ENCODE measurements around the gene ATL2.
"Not testable (repeated sequence)": the region's sequence is repeated elsewhere in the genome, so short reads cannot be mapped to it uniquely, and the experiment has no call there.

ATL2 gene

DNA sequence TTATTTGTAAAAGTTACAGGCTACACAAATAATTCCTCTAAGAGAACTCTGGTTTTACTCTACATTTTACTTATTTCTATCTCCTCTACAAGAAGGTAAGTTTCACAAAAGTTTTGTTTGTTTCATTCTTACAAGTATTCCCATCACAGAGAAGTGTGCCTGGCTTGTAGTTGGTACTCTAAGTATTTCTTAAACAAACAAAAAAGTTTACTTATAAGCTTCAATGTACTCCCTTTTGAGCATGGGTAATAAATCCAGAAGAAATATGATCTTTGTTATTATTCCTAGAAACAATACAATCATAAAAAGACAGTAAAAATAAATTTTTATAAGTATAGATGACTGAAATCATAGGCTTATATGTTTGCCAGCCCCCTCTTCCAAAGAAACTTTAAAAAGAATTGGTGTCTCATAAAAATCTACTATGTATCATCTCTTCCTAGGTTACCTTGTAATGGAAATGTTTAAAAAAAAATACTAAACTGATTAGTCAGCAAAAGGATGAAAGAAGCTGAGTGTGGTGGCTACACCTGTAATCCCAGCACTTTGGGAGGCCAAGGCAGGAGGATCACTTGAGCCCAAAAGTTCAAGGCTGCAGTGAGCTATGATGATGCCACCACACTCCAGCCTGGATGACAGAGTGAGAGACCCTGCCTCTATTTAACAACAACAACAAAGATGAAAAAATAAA, 54.7 kb downstream of the ATL2 start:
- no peak for DNase-seq

- peak; percentile 47 for DNase-seq
Observed at GRCh38 chr2:38319240-38319639, 57.8 kb downstream of the ATL2 start.

DNA sequence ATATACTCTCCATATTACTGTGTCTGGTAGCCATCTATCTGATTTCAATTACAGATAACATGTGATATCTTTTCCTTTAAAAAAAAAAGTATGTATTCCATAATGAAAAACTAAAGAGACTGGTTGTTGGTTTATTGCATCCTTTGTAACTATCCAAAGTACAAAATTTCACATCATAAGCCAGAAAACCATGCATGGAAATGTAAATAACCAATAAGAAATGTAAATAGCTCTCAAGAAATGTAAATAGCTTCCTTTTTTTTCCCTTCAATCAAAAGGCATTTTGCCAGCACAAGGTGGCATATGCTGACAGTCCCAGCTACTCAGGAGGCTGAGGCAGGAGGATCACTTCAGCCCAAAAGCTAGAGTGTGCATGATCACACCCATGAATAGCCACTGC, 59.3 kb downstream of the ATL2 start:
- DNase-seq = no peak

GRCh38 chr2:38315707-38316333, 61.3 kb downstream of the ATL2 start:
- peak; percentile 45 for DNase-seq

- no peak for DNase-seq
Observed at GRCh38 chr2:38308821-38309220, 68.3 kb downstream of the ATL2 start.

GRCh38 chr2:38301969-38302702, 74.9 kb downstream of the ATL2 start:
- DNase-seq = no peak

- DNase-seq = no peak
Observed at GRCh38 chr2:38301340-38301968, 75.6 kb downstream of the ATL2 start.

DNA sequence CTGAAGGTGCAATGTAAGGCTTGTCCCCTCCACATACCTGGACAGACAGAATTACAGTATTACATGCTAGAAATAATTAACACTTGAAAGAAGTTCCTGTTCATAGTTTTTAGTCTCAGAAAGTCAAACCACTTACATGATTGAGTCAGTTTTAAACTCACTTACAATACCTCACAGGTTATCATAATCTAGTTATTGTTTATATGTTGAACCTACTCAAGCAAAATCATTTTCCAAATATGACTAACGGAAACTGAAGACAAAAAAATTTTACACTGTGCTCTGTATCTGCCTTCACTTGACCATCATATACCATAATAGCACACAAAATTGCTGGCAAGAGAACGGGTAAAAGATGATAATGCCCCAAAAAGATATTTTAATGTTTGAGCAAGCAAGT, 78.5 kb downstream of the ATL2 start:
- no peak for DNase-seq

GRCh38 chr2:38296197-38296780, 80.8 kb downstream of the ATL2 start:
- no peak for DNase-seq

DNA sequence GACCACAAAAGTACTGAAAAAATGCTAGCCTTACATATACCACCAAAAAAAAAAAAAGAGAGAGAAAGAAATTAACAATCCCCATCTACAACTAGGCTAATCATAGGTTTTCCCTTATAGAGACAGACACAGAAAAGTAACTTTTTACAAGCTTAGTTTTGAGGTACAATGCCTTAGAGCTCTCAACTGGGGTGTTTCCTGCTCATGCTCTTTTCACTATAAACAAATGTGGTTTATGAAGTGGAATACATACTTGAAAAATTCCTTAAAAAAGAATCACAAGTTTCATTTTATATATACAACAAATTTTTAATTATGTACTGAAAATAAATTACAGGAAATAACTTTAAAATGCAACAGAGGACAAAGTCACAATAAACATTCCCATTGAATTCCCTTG, 82.5 kb downstream of the ATL2 start:
- no peak for DNase-seq

DNA sequence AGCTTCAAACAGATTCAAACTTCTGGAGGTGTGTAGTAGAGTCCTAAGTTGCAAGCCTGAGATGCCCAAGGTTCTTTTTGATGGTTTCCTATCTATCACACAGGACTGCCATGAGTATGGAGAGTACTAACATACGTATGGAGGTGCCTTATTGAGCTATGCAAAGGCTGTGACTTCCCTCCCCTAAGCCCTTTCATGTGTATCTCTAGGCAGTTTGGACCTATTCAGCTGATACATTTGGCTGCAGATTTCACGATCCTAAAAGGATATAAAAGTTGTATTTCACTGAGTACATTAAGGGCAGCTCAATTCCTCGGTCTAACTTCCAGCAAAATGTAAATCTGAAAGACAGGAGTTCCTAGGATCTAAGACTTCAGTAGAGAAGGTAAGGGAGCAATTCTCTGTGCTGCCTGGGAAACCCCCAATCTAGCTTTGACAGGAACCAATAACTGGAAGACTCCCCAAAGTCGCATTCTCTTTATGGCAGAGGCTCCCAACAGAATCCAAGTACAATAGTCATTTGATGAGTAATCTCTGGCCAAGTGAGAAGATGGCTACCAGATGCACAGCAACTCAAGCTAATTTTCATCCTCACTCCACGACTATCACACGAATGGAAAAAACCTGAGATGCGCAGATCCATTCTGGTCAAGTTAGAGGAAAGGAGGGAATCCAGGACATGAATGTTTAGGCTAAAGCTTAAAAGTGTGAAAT, 83.8 kb downstream of the ATL2 start:
- no peak for DNase-seq

DNA sequence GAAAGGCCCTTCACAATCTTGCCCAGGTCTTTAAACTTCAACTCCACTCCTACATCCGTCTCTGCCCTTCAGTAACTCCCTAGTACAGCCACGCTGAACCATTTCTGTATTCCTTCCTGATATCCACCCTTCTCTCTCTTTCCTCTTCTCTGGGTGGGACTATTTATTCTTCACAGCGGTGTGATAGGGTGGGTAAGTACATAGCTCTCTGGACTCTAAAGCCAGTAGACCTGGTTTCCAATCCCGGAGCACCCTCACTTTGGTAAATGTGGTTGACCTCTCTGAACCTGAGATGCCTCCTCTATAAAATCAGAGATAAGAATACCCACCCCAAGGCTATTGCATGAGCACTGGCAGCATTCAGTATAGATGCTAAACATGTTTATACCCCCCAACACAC, 86.7 kb downstream of the ATL2 start:
- DNase-seq = no peak

GRCh38 chr2:38284971-38285370, 92.1 kb downstream of the ATL2 start:
- DNase-seq = peak; percentile 16

DNA sequence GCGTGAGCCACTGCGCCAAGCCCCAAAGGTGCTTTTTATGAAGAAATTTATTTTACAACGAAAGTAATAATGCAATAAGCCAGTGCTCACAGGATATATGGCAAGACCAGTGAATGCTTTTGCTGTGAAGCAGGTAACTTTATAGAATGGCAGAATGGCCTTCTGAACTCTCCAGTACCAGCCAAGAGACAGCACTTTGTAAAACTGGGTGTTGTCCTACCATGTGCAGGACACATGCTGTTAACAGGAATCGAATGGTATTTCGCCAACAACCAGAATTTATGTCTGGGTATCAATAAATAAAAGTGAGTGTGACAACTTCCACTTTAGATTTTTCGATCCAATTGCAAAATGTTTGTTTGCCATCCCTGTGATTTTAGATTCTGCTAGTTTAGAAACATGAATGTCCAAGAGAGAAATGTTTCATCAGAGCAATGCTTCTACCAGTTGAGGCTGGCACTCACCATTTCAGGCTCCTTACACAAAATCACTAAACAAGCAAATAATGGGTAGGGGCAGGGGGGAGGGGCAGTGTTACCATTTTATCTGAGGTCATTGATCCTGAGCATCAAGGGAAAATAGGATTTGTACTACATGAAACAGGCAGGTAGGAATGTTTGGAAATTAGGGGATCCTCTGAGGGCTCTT, 95.9 kb downstream of the ATL2 start:
- no peak for DNase-seq

DNA sequence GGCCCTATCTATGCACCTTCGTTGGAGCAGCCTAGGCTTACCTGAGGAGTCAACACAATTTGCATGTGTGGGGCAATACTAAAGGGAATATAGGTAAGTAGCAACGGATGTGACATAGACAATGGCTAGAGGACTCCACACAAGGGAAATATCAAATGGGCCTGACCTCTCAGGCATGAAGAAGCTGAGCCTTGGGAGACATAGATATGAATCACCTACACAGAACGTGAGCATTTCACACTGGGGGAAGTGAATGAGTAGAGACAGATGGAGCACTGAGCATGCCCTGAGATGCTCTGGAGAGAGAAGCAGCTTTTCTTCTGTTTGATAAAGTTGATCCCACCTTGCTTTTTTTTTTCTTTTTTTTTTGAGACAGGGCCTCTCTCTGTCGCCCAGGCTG, 97.9 kb downstream of the ATL2 start:
- DNase-seq = no peak

DNA sequence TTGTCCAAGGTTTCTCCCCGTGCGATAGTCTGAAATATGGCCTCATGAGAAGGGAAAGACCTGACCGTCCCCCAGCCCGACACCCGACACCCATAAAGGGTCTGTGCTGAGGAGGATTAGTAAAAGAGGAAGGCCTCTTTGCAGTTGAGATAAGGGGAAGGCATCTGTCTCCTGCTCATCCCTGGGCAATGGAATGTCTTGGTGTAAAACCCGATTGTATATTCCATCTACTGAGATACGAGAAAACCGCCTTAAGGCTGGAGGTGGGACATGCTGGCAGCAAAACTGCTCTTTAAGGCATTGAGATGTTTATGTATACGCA, 99.0 kb downstream of the ATL2 start:
- not testable (repeated sequence) for DNase-seq

DNA sequence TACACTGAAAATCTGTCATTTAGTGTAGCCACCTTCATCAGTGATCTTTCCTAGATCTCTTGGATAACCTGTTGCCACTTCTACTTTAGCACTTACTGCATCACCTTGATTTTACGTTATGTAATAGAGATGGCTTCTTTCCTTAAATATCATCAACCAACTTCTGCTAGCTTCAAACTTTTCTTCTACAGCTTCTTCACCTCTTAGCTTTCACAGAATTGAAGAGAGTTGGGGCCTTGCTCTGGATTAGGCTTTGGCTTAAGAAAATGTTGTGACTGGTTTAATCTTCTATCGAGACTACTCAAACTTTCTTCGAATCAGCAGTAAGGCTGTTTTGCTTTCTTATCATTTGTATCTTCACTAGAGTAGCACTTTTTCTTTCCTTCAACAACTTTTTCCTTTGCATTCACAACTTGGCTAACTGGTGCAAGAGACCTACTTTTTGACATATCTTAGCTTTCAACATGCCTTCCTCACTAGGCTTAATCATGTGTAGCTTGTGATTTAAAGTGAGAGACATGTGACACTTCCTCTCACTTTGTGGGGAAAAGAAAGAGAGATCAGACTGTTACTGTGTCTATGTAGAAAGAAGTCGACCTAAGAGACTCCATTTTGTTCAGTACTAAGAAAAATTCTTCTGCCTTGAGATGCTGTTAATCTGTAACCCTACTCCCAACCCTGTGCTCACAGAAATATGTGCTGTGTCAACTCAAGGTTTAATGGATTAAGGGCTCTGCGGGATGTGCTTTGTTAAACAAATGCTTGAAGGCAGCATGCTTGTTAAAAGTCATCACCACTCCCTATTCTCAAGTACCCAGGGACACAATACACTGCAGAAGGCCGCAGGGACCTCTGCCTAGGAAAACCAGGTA, 99.6 kb downstream of the ATL2 start:
- no peak for DNase-seq

DNA sequence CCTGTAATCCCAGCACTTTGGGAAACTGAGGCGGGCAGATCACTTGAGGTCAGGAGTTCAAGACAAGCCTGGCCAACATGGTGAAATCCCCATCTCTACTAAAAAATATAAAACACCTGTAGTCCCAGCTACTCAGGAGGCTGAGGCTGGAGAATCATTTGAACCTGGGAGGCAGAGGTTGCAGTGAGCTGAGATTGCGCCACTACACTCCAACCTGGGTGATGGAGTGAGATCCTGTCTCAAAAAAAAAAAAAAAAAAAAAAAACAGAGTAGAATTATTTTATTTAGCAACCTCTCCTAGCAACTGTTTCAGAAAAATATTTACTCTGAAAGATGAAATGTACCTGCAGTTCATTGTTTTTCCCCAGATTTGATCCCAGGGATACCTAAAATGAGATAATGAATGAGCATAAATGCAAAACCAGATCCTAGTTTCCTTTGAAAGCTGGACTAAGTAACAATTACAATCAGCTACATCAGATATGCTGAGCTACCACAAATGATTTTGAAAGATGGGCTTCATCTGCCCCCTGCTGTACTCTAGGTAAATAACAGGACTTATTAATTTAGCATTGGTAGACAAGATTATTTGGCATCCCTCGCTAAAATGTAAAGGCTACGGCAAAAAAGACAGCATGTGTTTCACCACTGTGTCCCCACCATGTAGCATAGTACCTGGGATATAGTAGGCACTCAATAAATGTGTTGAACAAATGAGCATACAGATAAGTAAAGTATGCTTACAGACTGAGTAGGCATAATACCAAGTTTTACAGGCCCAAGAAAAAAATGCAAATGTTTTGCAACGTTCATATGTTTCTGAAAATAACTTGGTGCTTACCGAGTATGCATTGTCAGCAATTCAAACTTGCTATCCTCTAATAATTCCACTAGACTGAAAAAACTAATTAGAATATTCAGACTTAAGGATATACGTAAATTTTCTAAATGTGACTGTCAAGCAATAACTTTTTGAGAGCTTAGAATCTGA, 102.5 kb downstream of the ATL2 start:
- DNase-seq = peak; percentile 72

DNA sequence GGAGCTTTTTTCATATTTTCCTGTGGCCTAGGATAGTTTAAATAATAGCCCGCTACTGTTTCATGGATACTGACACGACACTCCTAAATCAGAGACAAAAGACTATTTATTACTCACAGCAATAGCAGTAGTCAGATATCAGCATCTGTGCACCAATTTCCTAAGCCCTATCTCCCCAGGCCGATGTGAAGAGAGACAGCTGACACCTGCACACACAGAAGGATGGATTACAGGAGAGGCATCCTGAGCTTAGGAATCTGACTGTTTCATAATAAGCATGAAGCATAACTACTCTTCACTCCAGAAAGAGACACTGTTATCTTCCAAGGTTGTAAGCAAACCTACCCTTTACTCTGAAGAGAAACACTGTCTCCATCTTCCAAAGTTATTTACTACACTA, 105.4 kb downstream of the ATL2 start:
- DNase-seq = no peak

GRCh38 chr2:38269421-38269820, 107.7 kb downstream of the ATL2 start:
- DNase-seq = no peak

Data from DMS79 treated with DMSO at 0.1 percent for 48 hours (cell line).